ENCODE results near the gene RANBP9.
A peak's percentile ranks its signal among the peaks of the same experiment; 100 is the strongest.

The RANBP9 gene

DNA sequence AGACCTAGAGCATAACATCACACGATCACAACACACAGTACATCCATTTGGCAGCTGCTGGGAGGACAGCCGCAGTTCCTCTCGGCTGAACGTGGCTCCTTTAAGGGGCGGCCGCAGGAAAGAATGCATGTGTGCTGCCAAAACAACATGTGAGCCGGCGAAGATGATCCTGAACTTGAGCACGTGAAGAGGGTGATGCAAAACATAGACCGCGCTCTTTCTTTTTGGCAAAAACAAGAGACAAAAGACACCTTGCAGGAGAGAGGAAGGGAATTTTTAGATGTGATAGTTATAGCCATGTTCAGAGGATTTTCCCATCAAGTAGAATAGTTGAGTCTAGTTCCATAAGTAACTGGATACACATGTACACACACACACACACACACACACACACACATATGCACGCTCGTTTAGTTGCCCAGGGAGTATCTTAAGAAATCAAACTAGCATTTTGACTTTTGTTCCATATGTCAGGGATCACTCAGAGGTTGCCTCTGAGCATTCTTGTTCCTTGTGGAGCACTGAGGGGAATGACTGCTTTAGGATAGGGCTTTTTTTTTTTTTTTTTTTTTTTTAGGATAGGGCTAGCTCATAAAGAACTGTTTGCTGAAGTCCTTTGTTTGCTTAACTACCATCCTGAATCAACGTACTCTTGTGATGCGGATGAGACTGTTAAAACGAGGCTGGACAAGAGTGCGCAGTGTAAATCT lies 21.7 kb upstream of the RANBP9 start (continued):
- TF ChIP-seq, protein P1, sequence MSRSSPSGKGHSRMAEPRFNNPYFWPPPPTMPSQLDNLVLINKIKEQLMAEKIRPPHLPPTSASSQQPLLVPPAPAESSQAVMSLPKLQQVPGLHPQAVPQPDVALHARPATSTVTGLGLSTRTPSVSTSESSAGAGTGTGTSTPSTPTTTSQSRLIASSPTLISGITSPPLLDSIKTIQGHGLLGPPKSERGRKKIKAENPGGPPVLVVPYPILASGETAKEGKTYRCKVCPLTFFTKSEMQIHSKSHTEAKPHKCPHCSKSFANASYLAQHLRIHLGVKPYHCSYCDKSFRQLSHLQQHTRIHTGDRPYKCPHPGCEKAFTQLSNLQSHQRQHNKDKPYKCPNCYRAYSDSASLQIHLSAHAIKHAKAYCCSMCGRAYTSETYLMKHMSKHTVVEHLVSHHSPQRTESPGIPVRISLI (tag by site-specific recombination; IDR thresholded peaks at IDR 0.05): peak; percentile 84; the same call in 1 of the 2 replicates
- no peak for TF ChIP-seq ZNF350 (tag by site-specific recombination; IDR thresholded peaks at IDR 0.05)
- TF ChIP-seq ZNF777 (tag by site-specific recombination; IDR thresholded peaks at IDR 0.05; ENCODE audit: borderline replicate concordance): no peak
- 0 out of 2 replicates have a peak, but pooled peaks have one; percentile 20 for TF ChIP-seq SP3 (tag by site-specific recombination; IDR thresholded peaks at IDR 0.05)
- no peak for TF ChIP-seq ZNF391 (tag by site-specific recombination; IDR thresholded peaks at IDR 0.05; ENCODE audit: borderline replicate concordance, low read depth)
- TF ChIP-seq, protein P2, sequence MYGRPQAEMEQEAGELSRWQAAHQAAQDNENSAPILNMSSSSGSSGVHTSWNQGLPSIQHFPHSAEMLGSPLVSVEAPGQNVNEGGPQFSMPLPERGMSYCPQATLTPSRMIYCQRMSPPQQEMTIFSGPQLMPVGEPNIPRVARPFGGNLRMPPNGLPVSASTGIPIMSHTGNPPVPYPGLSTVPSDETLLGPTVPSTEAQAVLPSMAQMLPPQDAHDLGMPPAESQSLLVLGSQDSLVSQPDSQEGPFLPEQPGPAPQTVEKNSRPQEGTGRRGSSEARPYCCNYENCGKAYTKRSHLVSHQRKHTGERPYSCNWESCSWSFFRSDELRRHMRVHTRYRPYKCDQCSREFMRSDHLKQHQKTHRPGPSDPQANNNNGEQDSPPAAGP (tag by site-specific recombination; IDR thresholded peaks at IDR 0.05): no peak
- TF ChIP-seq SETDB1 (IDR thresholded peaks at IDR 0.05; ENCODE audit: insufficient read length, low read length): no peak
- TF ChIP-seq ZNF202 (tag by site-specific recombination; IDR thresholded peaks at IDR 0.05; ENCODE audit: borderline replicate concordance): no peak
- TF ChIP-seq ZBTB1 (tag by site-specific recombination; IDR thresholded peaks at IDR 0.05): no peak
- TF ChIP-seq WT1 (tag by site-specific recombination; IDR thresholded peaks at IDR 0.05): no peak
- TF ChIP-seq ZNF76 (tag by site-specific recombination; IDR thresholded peaks at IDR 0.05; ENCODE audit: borderline replicate concordance, low read depth): no peak
- TF ChIP-seq ZNF416 (tag by site-specific recombination; IDR thresholded peaks at IDR 0.05): no peak
- TF ChIP-seq GLI2 (tag by site-specific recombination; IDR thresholded peaks at IDR 0.05; ENCODE audit: borderline replicate concordance, low read depth): no peak
- TF ChIP-seq ZNF510 (tag by site-specific recombination; IDR thresholded peaks at IDR 0.05; ENCODE audit: insufficient replicate concordance): no peak
- no peak for TF ChIP-seq ZNF184 (tag by site-specific recombination; IDR thresholded peaks at IDR 0.05)
- no peak for TF ChIP-seq ZNF140 (tag by site-specific recombination; IDR thresholded peaks at IDR 0.05)
- 0 out of 2 replicates have a peak, but pooled peaks have one; percentile 61 for TF ChIP-seq ZNF660 (tag by site-specific recombination; IDR thresholded peaks at IDR 0.05)
- peak; percentile 69; the same call in 1 of the 2 replicates for TF ChIP-seq ZNF561 (tag by site-specific recombination; IDR thresholded peaks at IDR 0.05; ENCODE audit: borderline replicate concordance)
- TF ChIP-seq ZNF354C (tag by site-specific recombination; IDR thresholded peaks at IDR 0.05; ENCODE audit: borderline replicate concordance, low read depth): no peak
- TF ChIP-seq ZNF138 (tag by site-specific recombination; IDR thresholded peaks at IDR 0.05; ENCODE audit: borderline replicate concordance): no peak
- no peak for TF ChIP-seq ZNF629 (tag by site-specific recombination; IDR thresholded peaks at IDR 0.05)
- no peak for TF ChIP-seq ZNF394 (tag by site-specific recombination; IDR thresholded peaks at IDR 0.05; ENCODE audit: borderline replicate concordance)
- TF ChIP-seq ZNF626 (tag by site-specific recombination; IDR thresholded peaks at IDR 0.05): no peak
- no peak for TF ChIP-seq ZNF558 (tag by site-specific recombination; IDR thresholded peaks at IDR 0.05)
- TF ChIP-seq ZNF146 (tag by site-specific recombination; IDR thresholded peaks at IDR 0.05): no peak
- no peak for TF ChIP-seq ZNF157 (tag by site-specific recombination; IDR thresholded peaks at IDR 0.05)
- no peak for TF ChIP-seq ZNF239 (tag by site-specific recombination; IDR thresholded peaks at IDR 0.05)
- TF ChIP-seq ZNF544 (tag by site-specific recombination; IDR thresholded peaks at IDR 0.05): no peak
- TF ChIP-seq ZIC2 (tag by site-specific recombination; IDR thresholded peaks at IDR 0.05): no peak
- no peak for TF ChIP-seq ZSCAN16 (tag by site-specific recombination; IDR thresholded peaks at IDR 0.05)
- TF ChIP-seq ZNF610 (tag by site-specific recombination; IDR thresholded peaks at IDR 0.05; ENCODE audit: borderline replicate concordance): no peak; the same call in 1 of the 2 replicates
- TF ChIP-seq ZNF24 (tag by site-specific recombination; IDR thresholded peaks at IDR 0.05): 0 out of 2 replicates have a peak, but pooled peaks have one; percentile 28
- TF ChIP-seq ZNF10 (tag by site-specific recombination; IDR thresholded peaks at IDR 0.05): 0 out of 2 replicates have a peak, but pooled peaks have one; percentile 14
- TF ChIP-seq ZBTB17 (tag by site-specific recombination; IDR thresholded peaks at IDR 0.05): peak; percentile 70
- no peak for TF ChIP-seq ZNF248 (tag by site-specific recombination; IDR thresholded peaks at IDR 0.05)
- no peak for TF ChIP-seq ZNF19 (tag by site-specific recombination; IDR thresholded peaks at IDR 0.05; ENCODE audit: low read depth)
- TF ChIP-seq, protein P3, sequence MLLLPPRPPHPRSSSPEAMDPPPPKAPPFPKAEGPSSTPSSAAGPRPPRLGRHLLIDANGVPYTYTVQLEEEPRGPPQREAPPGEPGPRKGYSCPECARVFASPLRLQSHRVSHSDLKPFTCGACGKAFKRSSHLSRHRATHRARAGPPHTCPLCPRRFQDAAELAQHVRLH (tag by site-specific recombination; IDR thresholded peaks at IDR 0.05): peak; percentile 39; the same call in 1 of the 2 replicates
- peak; percentile 94 for TF ChIP-seq ZBTB48 (tag by site-specific recombination; IDR thresholded peaks at IDR 0.05)
- no peak for TF ChIP-seq ZNF324 (tag by site-specific recombination; IDR thresholded peaks at IDR 0.05)
- no peak for TF ChIP-seq ZNF121 (tag by site-specific recombination; IDR thresholded peaks at IDR 0.05)
- no peak for TF ChIP-seq ZBTB8A (tag by site-specific recombination; IDR thresholded peaks at IDR 0.05)
